Vagina (tissue), 2 donors: Measurements from ENCODE around the gene ABCF2. TPM values are rescaled to one million over a fixed set of nuclear protein-coding genes. Genes with fewer than 3 reads are reported as not detected.

Experiments used
- DNase-seq, 2 donors: peaks; one replicate each; pipeline ENCODE4 v3.0.0-alpha.2; 2017; ENCODE audit errors: extremely low spot score in 2 of 2
- H3K27ac ChIP-seq: fragments of 200-600 bp; sonication (generic); one replicate; pipeline ENCODE4 v1.5.1; 2019
- H3K27me3 ChIP-seq: fragments of 200-600 bp; sonication (generic); one replicate; pipeline ENCODE4 v1.5.1; 2019
- H3K36me3 ChIP-seq, 2 donors: fragments of 200-600 bp; sonication (generic); one replicate each; pipeline ENCODE4 v1.5.1; 2017 to 2019
- H3K4me1 ChIP-seq: fragments of 200-600 bp; sonication (generic); one replicate; pipeline ENCODE4 v1.5.1; 2019
- H3K4me3 ChIP-seq, 2 donors: fragments of 200-600 bp; sonication (generic); 1 replicate in 1 of 2; 2 replicates in 1 of 2; pipeline ENCODE4 v1.5.1; 2016 to 2019
- H3K9me3 ChIP-seq: fragments of 200-600 bp; sonication (generic); one replicate; pipeline ENCODE4 v1.5.1; 2019
- POLR2A ChIP-seq, 2 donors: fragments of 450-650 bp; IDR thresholded peaks; one replicate each; pipeline ENCODE4 v1.6.1; 2017; ENCODE audit warnings: antibody characterized with exemption in 2 of 2, mild to moderate bottlenecking in 2 of 2, moderate library complexity in 2 of 2
- POLR2AphosphoS5 ChIP-seq, 2 donors: sonication (generic); formaldehyde crosslinking; IDR thresholded peaks; one replicate each; pipeline ENCODE4 v1.9.0; 2017; ENCODE audit warnings: antibody characterized with exemption in 2 of 2, mild to moderate bottlenecking in 2 of 2, low read depth in 1 of 2; ENCODE audit not compliant: insufficient read depth in 1 of 2
- intact Hi-C: fragments of 100-400 bp; cut with DNase I; formaldehyde crosslinking; loops from one replicate; pipeline ENCODE4 v1.15.1; 2023
- total RNA-seq: library from RNA; depleted of rRNA; stranded (reverse); fragments of >200 nt; gene quantifications from one replicate; pipeline ENCODE4 v1.2.3, GENCODE V29; 2016
- TF ChIP-seq, protein P1 (sequence below), 3 experiments: fragments of 450-650 bp in 2 of 3; fragments of 200-600 bp in 1 of 3; sonication (generic) in 1 of 3; IDR thresholded peaks; one replicate each; pipeline ENCODE4 v1.5.1; 2017 to 2019; ENCODE audit warnings: antibody characterized with exemption in 3 of 3, mild to moderate bottlenecking in 2 of 3, moderate library complexity in 2 of 3

Gene ABCF2
- total RNA-seq, 1 donor from 2014 or later, result 25.3 TPM

DNA sequence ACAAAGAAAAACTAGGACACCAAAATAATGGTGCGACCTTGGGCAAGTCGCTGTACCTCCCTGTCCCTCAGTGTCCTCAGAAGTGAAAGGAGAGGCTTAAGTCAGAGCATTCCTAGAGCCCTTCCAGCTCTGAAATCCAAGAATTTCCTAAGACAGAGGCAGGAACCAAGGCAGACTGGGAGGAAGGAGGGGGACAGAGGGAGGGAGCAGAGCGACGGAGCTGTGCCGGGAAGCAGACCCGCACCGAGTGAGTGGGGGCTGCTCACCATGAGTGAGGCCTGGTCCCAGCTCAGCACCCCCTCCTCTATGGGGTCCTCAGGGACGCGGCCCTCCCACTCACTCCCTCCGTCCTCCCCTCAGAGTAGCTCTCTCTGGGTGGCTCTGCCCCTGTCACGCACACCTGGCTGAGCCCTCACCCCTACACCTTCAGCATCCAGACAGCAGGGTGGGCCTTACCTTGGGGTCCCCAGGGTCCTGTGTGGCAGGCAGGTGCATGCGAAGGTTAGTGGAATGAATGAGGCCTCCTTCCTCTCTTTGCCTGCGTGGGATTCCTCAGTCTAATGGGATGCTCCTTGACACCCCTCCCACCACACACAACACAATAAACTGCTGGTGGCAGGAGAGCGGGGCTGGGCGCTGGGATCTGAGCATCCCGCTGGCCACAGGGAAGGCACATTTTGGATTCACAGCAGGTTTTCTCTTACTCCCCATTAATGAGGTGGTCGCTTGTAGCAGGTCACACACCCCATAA is 26.1 kb upstream of the ABCF2 start:
- DNase-seq, result no peak
- intact Hi-C loops, result no loop called here
- TF ChIP-seq POLR2A (IDR thresholded peaks at IDR 0.05) (peak in 1 of 2 donors; percentile 21), POLR2AphosphoS5 (IDR thresholded peaks at IDR 0.05; ENCODE audit: insufficient read depth in 1 of 2, low read depth in 1 of 2) (no peak)
- TF ChIP-seq, protein P1, sequence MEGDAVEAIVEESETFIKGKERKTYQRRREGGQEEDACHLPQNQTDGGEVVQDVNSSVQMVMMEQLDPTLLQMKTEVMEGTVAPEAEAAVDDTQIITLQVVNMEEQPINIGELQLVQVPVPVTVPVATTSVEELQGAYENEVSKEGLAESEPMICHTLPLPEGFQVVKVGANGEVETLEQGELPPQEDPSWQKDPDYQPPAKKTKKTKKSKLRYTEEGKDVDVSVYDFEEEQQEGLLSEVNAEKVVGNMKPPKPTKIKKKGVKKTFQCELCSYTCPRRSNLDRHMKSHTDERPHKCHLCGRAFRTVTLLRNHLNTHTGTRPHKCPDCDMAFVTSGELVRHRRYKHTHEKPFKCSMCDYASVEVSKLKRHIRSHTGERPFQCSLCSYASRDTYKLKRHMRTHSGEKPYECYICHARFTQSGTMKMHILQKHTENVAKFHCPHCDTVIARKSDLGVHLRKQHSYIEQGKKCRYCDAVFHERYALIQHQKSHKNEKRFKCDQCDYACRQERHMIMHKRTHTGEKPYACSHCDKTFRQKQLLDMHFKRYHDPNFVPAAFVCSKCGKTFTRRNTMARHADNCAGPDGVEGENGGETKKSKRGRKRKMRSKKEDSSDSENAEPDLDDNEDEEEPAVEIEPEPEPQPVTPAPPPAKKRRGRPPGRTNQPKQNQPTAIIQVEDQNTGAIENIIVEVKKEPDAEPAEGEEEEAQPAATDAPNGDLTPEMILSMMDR (IDR thresholded peaks at IDR 0.05), result no peak
- Histone ChIP-seq H3K27ac (peak overlapping the region; percentile 94), H3K9me3 (no peaks in the 10 kb centered on the region), H3K4me1 (peaks cover 36% of the 10 kb centered on the region), H3K4me3 (peak overlapping the region; percentile 61 to 69), H3K36me3 (no peaks in the 10 kb centered on the region), H3K27me3 (no peaks in the 10 kb centered on the region)

DNA sequence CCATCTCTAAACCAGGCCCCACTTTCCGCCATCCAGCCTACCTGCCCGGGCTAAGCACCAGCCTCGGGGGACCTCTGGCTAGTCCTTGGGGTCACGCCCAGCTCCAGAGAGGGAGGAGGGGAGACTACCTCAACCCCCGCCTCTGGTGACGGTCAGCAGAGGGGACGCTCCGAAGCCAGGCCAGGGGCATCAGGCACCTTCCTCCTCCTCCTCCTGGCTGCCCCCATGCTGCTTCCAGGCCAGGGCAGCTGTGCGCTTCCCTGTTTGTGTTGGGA is 25.5 kb upstream of the ABCF2 start:
- intact Hi-C loops, result no loop called here
- H3K27me3 ChIP-seq, result no peaks in the 10 kb centered on the region
- H3K4me1 ChIP-seq, result peaks cover 42% of the 10 kb centered on the region
- no peak for DNase-seq
- no peaks in the 10 kb centered on the region for H3K9me3 ChIP-seq
- H3K27ac ChIP-seq, result peak overlapping the region; percentile 94
- H3K36me3 ChIP-seq, result no peaks in the 10 kb centered on the region
- TF ChIP-seq POLR2A (IDR thresholded peaks at IDR 0.05), result no peak
- TF ChIP-seq POLR2AphosphoS5 (IDR thresholded peaks at IDR 0.05; ENCODE audit: insufficient read depth in 1 of 2, low read depth in 1 of 2), result no peak
- TF ChIP-seq, protein P1 (IDR thresholded peaks at IDR 0.05), result no peak
- peak overlapping the region; percentile 61 to 69 for H3K4me3 ChIP-seq

DNA sequence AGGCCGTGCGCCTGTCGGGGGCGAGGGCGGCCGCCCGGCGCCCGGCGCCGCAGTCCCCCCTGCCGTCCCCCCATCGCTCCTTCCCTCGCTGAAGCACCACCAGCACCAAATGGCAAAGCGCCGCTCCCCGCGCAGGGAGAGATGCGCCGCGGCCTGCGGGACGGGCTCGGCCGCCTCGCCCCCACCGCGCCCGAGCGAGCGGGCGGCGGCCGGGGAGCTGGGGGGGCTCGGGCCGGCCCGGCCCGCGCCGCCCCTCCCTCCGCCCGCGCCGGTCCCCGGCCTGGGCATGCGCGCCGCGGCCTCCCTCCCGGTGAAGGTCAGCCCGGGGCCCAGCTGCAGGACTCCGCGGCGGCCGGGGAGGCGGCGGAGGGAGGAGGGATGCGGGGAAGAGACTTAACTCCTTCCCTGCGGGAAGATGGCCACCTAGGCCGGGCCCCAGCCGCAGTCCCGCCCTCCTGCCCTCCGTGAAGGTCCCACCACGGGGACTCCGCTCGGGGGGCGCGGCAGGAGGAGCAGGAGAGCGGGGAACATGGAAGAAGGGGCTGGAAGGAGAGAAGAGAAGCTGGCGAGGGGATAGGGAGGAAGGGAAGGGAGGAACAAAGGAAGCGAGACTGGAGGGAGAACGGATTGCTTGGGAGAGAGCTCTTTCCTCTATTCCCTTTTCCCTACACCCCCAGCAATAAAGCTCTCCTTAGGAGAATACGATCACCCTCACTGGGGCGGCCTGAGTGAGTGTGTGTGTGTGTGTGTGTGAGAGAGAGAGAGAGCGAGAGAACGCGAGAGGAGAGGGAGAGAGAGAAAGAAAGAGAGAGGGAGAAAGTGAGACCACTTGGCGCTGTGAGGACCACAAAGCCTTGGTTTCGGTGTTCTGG is 24.9 kb upstream of the ABCF2 start:
- H3K36me3 ChIP-seq, result no peaks in the 10 kb centered on the region
- no peaks in the 10 kb centered on the region for H3K9me3 ChIP-seq
- H3K4me1 ChIP-seq, result peaks cover 48% of the 10 kb centered on the region
- TF ChIP-seq POLR2AphosphoS5 (IDR thresholded peaks at IDR 0.05; ENCODE audit: insufficient read depth in 1 of 2, low read depth in 1 of 2), result peak in 1 of 2 donors; percentile 78
- TF ChIP-seq, protein P1 (IDR thresholded peaks at IDR 0.05), result no peak
- TF ChIP-seq POLR2A (IDR thresholded peaks at IDR 0.05), result peak in 1 of 2 donors; percentile 30
- intact Hi-C loops, result loop anchor here (2.0 kb wide), 1 partner anchor 705 kb away; the partner anchor contains the start of gene GALNTL5
- H3K4me3 ChIP-seq, result peak overlapping the region; percentile 61 to 69
- peak overlapping the region; percentile 94 for H3K27ac ChIP-seq
- no peaks in the 10 kb centered on the region for H3K27me3 ChIP-seq
- DNase-seq, result no peak

DNA sequence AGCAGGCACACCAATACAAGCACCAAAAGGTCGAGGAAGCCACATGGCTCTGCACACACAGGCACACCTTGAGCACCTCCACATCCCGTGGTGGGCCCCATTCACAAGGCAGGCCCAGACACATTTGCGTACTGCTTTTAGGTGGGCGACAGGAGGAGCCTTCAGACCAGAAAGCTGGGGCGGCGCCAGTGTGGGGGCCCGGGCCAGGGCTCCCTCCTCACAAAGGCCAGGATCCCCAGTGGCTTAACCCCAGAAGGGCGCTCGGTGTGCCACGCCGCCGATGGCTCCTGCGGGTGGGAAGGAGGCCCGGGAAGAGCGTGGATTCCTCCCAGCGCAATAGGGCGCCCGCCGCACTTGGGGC is 24.3 kb upstream of the ABCF2 start:
- intact Hi-C loops, result loop anchor here (2.0 kb wide), 1 partner anchor 705 kb away; the partner anchor contains the start of gene GALNTL5
- DNase-seq, result no peak
- peak overlapping the region; percentile 61 to 69 for H3K4me3 ChIP-seq
- H3K9me3 ChIP-seq, result no peaks in the 10 kb centered on the region
- peaks cover 54% of the 10 kb centered on the region for H3K4me1 ChIP-seq
- H3K36me3 ChIP-seq, result no peaks in the 10 kb centered on the region
- H3K27me3 ChIP-seq, result no peaks in the 10 kb centered on the region
- TF ChIP-seq POLR2AphosphoS5 (IDR thresholded peaks at IDR 0.05; ENCODE audit: insufficient read depth in 1 of 2, low read depth in 1 of 2), result no peak
- no peak for TF ChIP-seq POLR2A (IDR thresholded peaks at IDR 0.05)
- TF ChIP-seq, protein P1 (IDR thresholded peaks at IDR 0.05), result no peak
- peak overlapping the region; percentile 94 for H3K27ac ChIP-seq
